Ovary (tissue), 3 donors: ENCODE results near the gene MS4A14.

Source experiments
- CTCF ChIP-seq, 3 donors: fragments of 450-650 bp in 2 of 3; fragments of 200-600 bp in 1 of 3; IDR thresholded peaks; one replicate each; pipeline versions ENCODE4 v1.5.1 to v1.8.0; 2016 to 2022; ENCODE audit warnings: antibody characterized with exemption in 3 of 3, mild to moderate bottlenecking in 1 of 3
- EP300 ChIP-seq: sonication (generic); formaldehyde crosslinking; IDR thresholded peaks from one replicate; pipeline ENCODE4 v1.6.1; 2017; ENCODE audit warnings: antibody characterized with exemption
- donor health status: DM: no; HTN: no; CAD: no.

- TF ChIP-seq CTCF (IDR thresholded peaks at IDR 0.05) (no peak), EP300 (no peak)
These were observed 23.5 kb upstream of the MS4A14 start for GRCh38 chr11:60372767-60373166.
